CD4-positive, alpha-beta T cell treated with Interferon gamma for 1 hour (primary cell): Measurements from ENCODE around the gene APCDD1L.
"Not testable (repeated sequence)": the region's sequence is repeated elsewhere in the genome, so short reads cannot be mapped to it uniquely, and the experiment has no call there.

ENCODE experiments used
- DNase-seq: peaks from one replicate; pipeline ENCODE4 v3.0.0-alpha.2; 2020

The APCDD1L gene

DNA sequence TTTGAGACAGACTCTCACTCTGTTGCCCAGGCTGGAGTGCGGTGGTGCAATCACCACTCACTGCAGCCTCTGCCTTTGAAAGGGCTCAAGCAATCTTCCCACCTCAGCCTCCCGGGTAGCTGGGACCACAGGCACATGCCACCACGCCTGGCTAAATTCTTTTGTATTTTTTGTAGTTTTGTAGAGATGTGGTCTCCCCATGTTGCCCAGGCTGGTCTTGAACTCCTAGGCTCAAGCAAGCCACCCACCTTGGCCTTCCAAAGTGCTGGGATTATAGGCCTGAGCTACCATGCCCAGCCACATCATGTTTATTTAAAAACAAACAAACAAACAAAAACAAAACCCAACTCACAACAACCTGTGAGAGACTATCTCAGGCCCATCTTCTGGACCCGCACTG lies 29.7 kb upstream of the APCDD1L start:
- no peak for DNase-seq

GRCh38 chr20:58544286-58544685 lies 29.1 kb upstream of the APCDD1L start:
- no peak for DNase-seq

DNA sequence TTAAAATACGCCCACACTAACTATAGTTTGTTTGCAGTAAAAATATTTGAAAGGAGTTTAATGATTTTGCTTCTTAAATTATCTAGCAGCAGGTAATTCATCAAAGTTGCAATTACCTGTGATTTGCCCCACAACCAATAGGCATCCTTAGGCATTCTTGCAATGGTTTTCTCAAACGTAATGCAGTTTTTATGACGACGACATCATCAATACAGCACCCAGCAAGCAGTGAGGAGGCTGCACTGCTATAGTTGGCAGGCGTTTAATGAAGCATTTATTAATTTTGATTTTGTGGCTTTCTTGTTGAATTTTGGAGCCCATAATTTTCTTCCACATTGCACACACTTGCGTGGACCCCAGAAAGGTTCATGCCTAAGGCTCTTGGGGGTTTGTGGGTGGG lies 28.1 kb upstream of the APCDD1L start:
- DNase-seq: no peak

DNA sequence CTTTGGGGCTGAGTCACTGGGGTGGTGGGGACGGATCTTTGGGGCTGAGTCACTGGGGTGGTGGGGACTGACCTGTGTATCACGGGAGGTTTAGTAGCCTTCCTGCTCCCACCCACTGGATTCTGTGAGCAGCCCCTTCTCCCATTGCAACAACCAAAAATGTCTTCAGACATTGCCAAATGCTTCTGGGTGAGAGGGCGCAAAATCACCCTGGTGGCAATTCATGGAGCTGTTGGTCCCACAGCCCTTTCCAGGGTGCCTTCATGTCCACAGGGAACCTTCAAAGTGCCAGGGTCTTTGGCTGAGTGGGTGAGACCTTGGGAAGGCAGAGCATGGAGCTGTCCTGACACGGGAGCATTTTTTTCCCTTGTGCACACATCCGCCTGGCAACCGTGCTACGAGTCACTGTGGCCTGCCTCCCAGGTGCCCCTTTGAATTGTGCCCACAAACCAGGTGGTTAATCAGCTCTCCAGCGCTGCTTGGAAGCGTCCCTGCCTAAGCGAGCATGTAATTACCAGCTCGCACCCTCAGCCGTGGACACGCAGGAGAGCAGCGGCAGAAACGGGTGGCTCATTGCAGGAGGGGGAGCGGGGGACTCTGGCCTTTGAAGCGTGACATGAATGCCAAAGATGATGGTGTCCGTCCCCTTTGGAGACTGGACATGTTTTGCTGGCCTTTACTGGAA lies 27.4 kb upstream of the APCDD1L start:
- no peak for DNase-seq

DNA sequence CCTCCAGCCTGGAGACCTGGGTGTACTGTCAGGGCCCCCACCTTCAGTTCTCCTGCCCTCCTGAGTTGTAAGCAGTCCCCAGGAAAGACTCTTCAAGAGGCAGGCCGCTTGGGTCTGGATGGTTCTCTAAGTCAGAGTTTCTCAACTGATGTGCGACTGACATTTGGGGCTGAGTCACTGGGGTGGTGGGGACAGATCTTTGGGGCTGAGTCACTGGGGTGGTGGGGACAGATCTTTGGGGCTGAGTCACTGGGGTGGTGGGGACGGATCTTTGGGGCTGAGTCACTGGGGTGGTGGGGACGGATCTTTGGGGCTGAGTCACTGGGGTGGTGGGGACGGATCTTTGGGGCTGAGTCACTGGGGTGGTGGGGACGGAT lies 26.8 kb upstream of the APCDD1L start:
- DNase-seq: not testable (repeated sequence)

GRCh38 chr20:58538752-58539151 lies 23.6 kb upstream of the APCDD1L start:
- DNase-seq: no peak

DNA sequence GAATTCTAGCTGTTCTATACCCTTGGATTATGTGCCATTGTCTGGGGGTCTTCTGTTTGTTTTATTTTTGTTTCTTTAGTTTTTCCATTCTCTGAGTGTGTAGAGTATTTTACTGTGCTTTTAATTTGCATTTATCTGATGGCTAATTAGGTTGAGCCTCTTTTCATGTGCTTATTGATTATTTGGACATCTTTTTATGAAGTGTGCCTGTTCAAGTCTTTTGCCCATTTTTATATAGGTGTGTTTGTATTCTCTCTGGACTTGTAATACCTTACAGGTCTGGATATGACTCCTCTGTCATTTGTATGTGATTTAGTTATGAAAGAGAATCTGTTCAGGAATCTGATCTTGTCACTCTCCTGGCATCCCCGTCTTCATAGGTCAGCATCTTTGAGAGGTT lies 22.6 kb upstream of the APCDD1L start:
- no peak for DNase-seq

DNA sequence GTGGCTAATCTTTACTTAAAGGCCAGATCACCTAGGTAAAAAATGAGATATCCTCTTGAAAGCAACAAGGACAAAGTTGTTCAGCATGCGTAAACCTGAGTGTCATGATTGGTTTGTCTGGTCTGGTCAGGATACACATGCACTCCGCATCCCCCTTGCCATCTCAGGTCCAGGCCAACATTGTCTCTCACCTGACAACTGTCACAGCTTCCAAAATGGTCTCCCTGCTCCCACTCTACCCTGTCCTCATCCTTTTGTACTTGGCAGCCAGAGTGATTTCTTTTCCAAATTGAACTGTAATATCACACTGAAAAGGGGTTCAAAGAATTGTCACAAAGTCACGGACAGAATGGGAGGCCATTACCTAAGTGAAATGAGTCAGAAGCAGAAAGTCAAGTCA lies 21.1 kb upstream of the APCDD1L start:
- no peak for DNase-seq

GRCh38 chr20:58531657-58532056 lies 16.5 kb upstream of the APCDD1L start:
- no peak for DNase-seq

DNA sequence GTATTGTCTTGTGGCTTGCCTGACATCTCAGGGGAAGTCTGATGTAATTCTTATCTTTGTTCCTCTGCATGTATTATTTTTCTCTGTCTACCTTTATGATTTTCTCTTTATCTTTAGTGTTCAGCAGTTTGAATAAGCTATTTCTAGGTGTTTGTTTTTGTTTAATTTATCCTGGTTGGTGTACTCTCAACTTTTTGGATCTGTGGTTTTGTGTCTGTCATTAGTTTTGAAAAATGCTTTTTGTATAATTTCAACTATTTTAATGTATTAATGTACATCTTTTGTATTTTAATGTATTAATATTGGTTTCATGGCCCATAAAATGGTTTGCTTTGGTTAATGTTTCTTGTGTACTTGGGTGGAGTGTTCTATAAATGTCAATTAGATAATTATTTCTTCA lies 15.9 kb upstream of the APCDD1L start:
- DNase-seq: no peak

GRCh38 chr20:58528412-58528811 lies 13.2 kb upstream of the APCDD1L start:
- DNase-seq: no peak

DNA sequence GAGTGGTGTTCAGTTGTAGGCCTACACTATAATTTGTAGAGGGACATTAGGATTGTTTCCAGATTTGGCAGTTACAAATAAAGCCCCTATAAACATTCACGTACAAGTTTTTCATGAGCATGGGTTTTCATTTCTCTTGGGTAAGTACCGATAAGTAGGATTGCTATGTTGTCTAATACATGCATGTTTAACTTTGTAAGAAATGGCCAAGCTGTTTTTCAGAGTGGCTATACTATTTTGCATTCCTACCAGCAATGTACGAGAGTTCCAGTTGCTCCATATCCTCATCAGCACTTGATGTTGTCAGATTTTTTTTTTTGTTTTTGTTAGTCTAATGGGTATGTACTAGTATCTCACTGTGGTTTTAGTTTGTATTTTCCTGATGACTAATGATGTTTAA lies 11.2 kb upstream of the APCDD1L start:
- DNase-seq: no peak

- DNase-seq: no peak
Observed at GRCh38 chr20:58524814-58525213, 9.6 kb upstream of the APCDD1L start.

- DNase-seq: no peak
Observed at GRCh38 chr20:58523971-58524315, 8.7 kb upstream of the APCDD1L start.

GRCh38 chr20:58523072-58523970 lies 8.1 kb upstream of the APCDD1L start:
- no peak for DNase-seq

DNA sequence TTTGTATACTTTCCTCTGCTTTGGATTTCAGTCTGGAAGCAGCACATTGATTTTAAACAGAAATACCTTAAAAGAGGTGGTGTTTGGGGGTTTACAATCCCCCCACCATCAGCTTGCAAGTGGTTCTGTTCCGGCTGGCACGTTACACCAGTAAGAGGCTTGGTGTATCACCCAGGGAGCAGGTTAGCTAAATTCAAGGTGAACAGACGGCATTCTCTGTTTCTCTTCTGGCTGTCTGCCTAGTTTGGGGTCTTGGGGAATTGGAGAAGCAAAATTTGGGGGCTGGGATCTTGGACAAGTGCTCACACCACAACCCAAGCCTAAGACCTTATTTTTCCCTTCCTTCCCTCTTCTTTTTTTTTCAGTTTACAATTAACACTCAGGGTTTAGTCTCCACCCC lies 7.5 kb upstream of the APCDD1L start:
- DNase-seq: no peak

DNA sequence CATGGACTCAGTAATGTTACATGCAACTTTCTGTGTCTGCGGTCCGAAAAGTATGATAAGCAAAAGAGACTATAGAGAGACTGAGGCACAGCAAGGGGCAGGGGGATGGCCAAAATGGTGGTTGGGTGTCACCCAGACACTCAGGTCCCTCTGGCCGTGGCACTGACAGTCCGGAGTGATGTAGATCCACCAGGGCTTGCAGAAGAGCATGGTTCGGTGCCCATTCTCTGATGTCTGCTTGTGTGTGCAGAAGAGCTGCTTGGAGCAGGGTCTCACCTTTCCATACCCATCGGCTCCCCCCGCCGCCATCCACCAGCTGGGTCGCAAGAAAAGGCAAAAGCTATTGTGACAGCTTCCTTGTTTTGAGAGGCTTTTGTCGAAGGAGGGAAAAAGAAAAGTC lies 6.6 kb upstream of the APCDD1L start:
- DNase-seq: no peak

- no peak for DNase-seq
Observed at GRCh38 chr20:58519940-58520712, 4.9 kb upstream of the APCDD1L start.

GRCh38 chr20:58518896-58519593 lies 3.8 kb upstream of the APCDD1L start:
- DNase-seq: no peak

GRCh38 chr20:58518387-58518786 lies 3.2 kb upstream of the APCDD1L start:
- no peak for DNase-seq

DNA sequence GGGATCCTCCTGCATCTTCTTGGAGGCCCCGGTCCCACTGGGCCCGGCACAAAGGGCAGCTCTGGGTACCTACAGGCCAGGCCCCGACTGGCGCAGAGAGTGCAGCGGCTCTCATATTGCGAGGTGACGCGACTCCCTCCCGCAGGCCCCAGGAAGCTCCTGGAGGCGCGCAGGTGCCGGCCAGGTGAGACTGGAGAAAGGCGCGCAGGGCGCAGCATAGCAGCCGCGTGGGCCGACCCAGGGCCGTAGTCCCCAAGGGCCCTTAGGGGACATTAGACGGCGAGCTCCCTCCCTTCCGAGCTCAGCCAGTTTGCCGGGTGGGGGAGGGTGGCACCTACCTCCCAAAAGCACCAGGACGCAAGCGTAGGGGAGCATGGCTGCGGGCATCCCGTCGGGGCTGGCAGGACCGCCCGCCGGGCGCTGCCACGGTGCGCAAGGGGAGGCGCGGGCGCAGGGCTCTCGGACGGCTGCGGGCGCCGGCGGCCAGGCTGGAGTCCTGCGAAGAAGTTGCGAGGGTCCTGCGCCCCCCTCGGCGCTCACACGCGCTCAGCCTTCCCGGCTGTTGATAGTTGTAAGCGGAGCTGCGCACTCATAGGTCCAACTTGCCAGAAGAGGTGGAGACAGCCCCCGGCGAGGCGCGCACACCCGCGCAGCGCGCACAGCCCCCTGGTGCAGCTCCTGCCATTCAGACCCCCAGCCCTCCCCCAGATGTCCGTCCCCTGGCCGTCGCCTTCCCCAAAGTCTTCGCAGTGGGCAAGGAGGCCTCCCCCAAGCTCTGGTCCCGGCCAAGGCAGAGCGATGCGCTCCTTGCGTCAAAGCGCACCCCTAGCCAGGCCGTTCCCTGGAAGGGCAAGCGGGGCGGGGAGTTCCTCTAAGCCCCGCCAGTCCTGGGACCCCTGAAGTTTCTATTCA lies 622 bp downstream of the APCDD1L start:
- DNase-seq: no peak
